Left lung (tissue), 10 donors: ENCODE results near the gene LRCH3. TPM values are rescaled to one million over a fixed set of nuclear protein-coding genes. Genes with fewer than 3 reads are reported as not detected.
A peak's percentile ranks its signal among the peaks of the same experiment; 100 is the strongest.

Source experiments
- ATAC-seq: fragments of 200-7000 bp; cut with Tn5 transposase; one replicate; pipeline ENCODE4 v1.9.1; 2020; ENCODE audit warnings: moderate library complexity
- DNase-seq, 4 donors: peaks; one replicate each; pipeline ENCODE4 v3.0.0-alpha.2; 2013 to 2020
- H3K27ac ChIP-seq, 2 donors: fragments of 200-600 bp; sonication (generic) in 1 of 2; one replicate each; pipeline versions ENCODE4 v1.5.0 to v1.8.0; 2020 to 2021
- H3K27me3 ChIP-seq, 2 donors: fragments of 200-600 bp; sonication (generic) in 1 of 2; one replicate each; pipeline versions ENCODE4 v1.5.0 to v1.8.0; 2020 to 2021
- H3K36me3 ChIP-seq, 2 donors: fragments of 200-600 bp; sonication (generic) in 1 of 2; one replicate each; pipeline versions ENCODE4 v1.5.0 to v1.8.0; 2020 to 2021
- H3K4me1 ChIP-seq, 2 donors: fragments of 200-600 bp; one replicate each; pipeline ENCODE4 v1.8.0; 2021
- H3K4me3 ChIP-seq, 2 donors: fragments of 200-600 bp; sonication (generic) in 1 of 2; one replicate each; pipeline versions ENCODE4 v1.5.0 to v1.8.0; 2020 to 2021; ENCODE audit warnings: mild to moderate bottlenecking in 1 of 2
- H3K9me3 ChIP-seq, 2 donors: fragments of 200-600 bp; sonication (generic) in 1 of 2; one replicate each; pipeline versions ENCODE4 v1.5.0 to v1.8.0; 2020 to 2021
- CTCF ChIP-seq, 2 donors: fragments of 200-600 bp; sonication (generic) in 1 of 2; IDR thresholded peaks; one replicate each; pipeline versions ENCODE4 v1.5.0 to v1.8.0; 2021; ENCODE audit warnings: antibody characterized with exemption in 2 of 2
- intact Hi-C, 2 donors: fragments of 100-400 bp; cut with DNase I; formaldehyde crosslinking; loops; one replicate each; pipeline versions ENCODE4 v1.11.2 to v1.14.2; 2022
- polyA plus RNA-seq, 6 donors: library from polyadenylated mRNA; unstranded; fragments of 120-200 nt; gene quantifications; one replicate each; pipeline ENCODE4 v1.2.1, GENCODE V29; 2013; ENCODE audit not compliant: insufficient read length in 6 of 6
- total RNA-seq, 2 donors: library from RNA; stranded (reverse); fragmentation: NEBNext Ultra II Directional; extraction: Animal tissue kit (Norgen Biotek cat#: 25700); gene quantifications; one replicate each; pipeline ENCODE4 v1.2.1, GENCODE V29; 2021
- donor health status: DM: no; HTN: yes; CAD: no.
- donor health status: DM: no; HTN: no; CAD: no.

LRCH3 gene
- total and polyA plus RNA-seq, 8 donors: 36.8 to 66.3 (median 54.2) TPM

- no peak for ATAC-seq
- intact Hi-C loops: no loop called here
- no peak overlapping the region for H3K4me3 ChIP-seq
- no peak overlapping the region for H3K27ac ChIP-seq
- no peaks in the 10 kb centered on the region for H3K27me3 ChIP-seq
- no peaks in the 10 kb centered on the region for H3K4me1 ChIP-seq
- no peak for TF ChIP-seq CTCF (IDR thresholded peaks at IDR 0.05)
- H3K9me3 ChIP-seq: no peaks in the 10 kb centered on the region
- peaks cover 0 to 23% of the 10 kb centered on the region in 2 donors for H3K36me3 ChIP-seq
- no peak for DNase-seq
Observed at GRCh38 chr3:197888511-197888910, 97.5 kb downstream of the LRCH3 start.

GRCh38 chr3:197889204-197889930, 98.3 kb downstream of the LRCH3 start:
- DNase-seq: no peak

GRCh38 chr3:197890693-197891092, 99.6 kb downstream of the LRCH3 start:
- no peaks in the 10 kb centered on the region for H3K4me1 ChIP-seq
- TF ChIP-seq CTCF (IDR thresholded peaks at IDR 0.05): no peak
- no peaks in the 10 kb centered on the region for H3K9me3 ChIP-seq
- no peak overlapping the region for H3K4me3 ChIP-seq
- ATAC-seq: no peak
- DNase-seq: no peak
- H3K36me3 ChIP-seq: peaks cover 0 to 4% of the 10 kb centered on the region in 2 donors
- intact Hi-C loops: no loop called here
- no peak overlapping the region for H3K27ac ChIP-seq
- no peaks in the 10 kb centered on the region for H3K27me3 ChIP-seq

More at GRCh38 chr3:197889204-197889930, 98.3 kb downstream of the LRCH3 start:
- no peak for TF ChIP-seq CTCF (IDR thresholded peaks at IDR 0.05)
- no peaks in the 10 kb centered on the region for H3K9me3 ChIP-seq
- peak; percentile 44 for ATAC-seq
- no peaks in the 10 kb centered on the region for H3K4me1 ChIP-seq
- no peaks in the 10 kb centered on the region for H3K27me3 ChIP-seq
- intact Hi-C loops: no loop called here
- peaks cover 0 to 14% of the 10 kb centered on the region in 2 donors for H3K36me3 ChIP-seq
- H3K4me3 ChIP-seq: no peak overlapping the region
- H3K27ac ChIP-seq: no peak overlapping the region

- DNase-seq (no peak), ATAC-seq (no peak)
- H3K4me3 ChIP-seq: no peak overlapping the region
- no peaks in the 10 kb centered on the region for H3K27me3 ChIP-seq
- intact Hi-C loops: no loop called here
- no peaks in the 10 kb centered on the region for H3K9me3 ChIP-seq
- no peaks in the 10 kb centered on the region for H3K4me1 ChIP-seq
- H3K36me3 ChIP-seq: peaks cover 0 to 4% of the 10 kb centered on the region in 2 donors
- TF ChIP-seq CTCF (IDR thresholded peaks at IDR 0.05): no peak
- H3K27ac ChIP-seq: no peak overlapping the region
Observed at GRCh38 chr3:197892162-197892561, 101.1 kb downstream of the LRCH3 start.

GRCh38 chr3:197896421-197896820, 105.4 kb downstream of the LRCH3 start:
- Histone ChIP-seq H3K4me3 (no peak overlapping the region), H3K36me3 (no peaks in the 10 kb centered on the region), H3K27ac (no peak overlapping the region), H3K4me1 (no peaks in the 10 kb centered on the region), H3K9me3 (no peaks in the 10 kb centered on the region), H3K27me3 (no peaks in the 10 kb centered on the region)
- TF ChIP-seq CTCF (IDR thresholded peaks at IDR 0.05): no peak
- ATAC-seq (no peak), DNase-seq (no peak)
- intact Hi-C loops: no loop called here
